Measurements from ENCODE around the gene VGLL4. TPM values are rescaled to one million over a fixed set of nuclear protein-coding genes. Genes with fewer than 3 reads are reported as not detected.
A peak's percentile ranks its signal among the peaks of the same experiment; 100 is the strongest.

The VGLL4 gene
- total RNA-seq, 1 experiment from 2014 or later = 42.1 TPM

- Histone ChIP-seq H2BK15ac (ENCODE audit: low read depth, low read length) (no peak overlapping the region), H2AFZ (ENCODE audit: low read length) (no peak overlapping the region), H3K4ac (ENCODE audit: low read depth, low read length) (no peak overlapping the region), H3K9me3 (ENCODE audit: control insufficient read depth, low read depth, low read length) (no peaks in the 10 kb centered on the region), H3K4me2 (ENCODE audit: insufficient read depth, insufficient read length, low read length) (no peak overlapping the region), H4K91ac (ENCODE audit: insufficient read length, low read depth, low read length) (no peak overlapping the region), H3K79me2 (ENCODE audit: insufficient read depth, low read length) (peaks cover 17% of the 10 kb centered on the region; the same call in 1 of the 2 replicates), H4K20me1 (ENCODE audit: control insufficient read depth, insufficient read depth, insufficient read length) (no peaks in the 10 kb centered on the region), H2BK5ac (ENCODE audit: insufficient read length, low read length) (no peak overlapping the region), H3K18ac (ENCODE audit: insufficient read length, low read depth, low read length) (no peak overlapping the region), H3K56ac (ENCODE audit: insufficient read length, low read depth, low read length) (no peak overlapping the region), H3K4me1 (ENCODE audit: insufficient read depth, low read length) (peaks cover 2% of the 10 kb centered on the region; the same call in 1 of the 2 replicates), H2BK120ac (ENCODE audit: low read depth, low read length, poor library complexity, severe bottlenecking) (no peak overlapping the region), H3K9ac (ENCODE audit: extremely low read depth, insufficient read length, low read length) (no peak overlapping the region), H4K8ac (replicated peaks; ENCODE audit: insufficient read length, low read depth, low read length) (no peak overlapping the region), H3K27ac (ENCODE audit: insufficient read length, low read depth, low read length) (no peak overlapping the region), H3T11ph (ENCODE audit: low read length) (no peak overlapping the region), H3K27me3 (ENCODE audit: insufficient read depth, low read length) (no peaks in the 10 kb centered on the region), H3K23ac (ENCODE audit: insufficient read length, low read depth, low read length) (no peak overlapping the region), H2BK12ac (ENCODE audit: insufficient read length, low read depth, low read length) (no peak overlapping the region), H2AK5ac (ENCODE audit: insufficient read length, low read length) (no peak overlapping the region), H3K14ac (ENCODE audit: insufficient read depth, low read length) (no peak overlapping the region), H3K79me1 (ENCODE audit: insufficient read depth, low read depth, low read length, poor library complexity, severe bottlenecking) (peaks cover 8% of the 10 kb centered on the region), H3K23me2 (ENCODE audit: insufficient read length, low read depth, low read length, poor library complexity, severe bottlenecking) (no peaks in the 10 kb centered on the region), H2BK20ac (ENCODE audit: low read depth, low read length, poor library complexity, severe bottlenecking) (no peak overlapping the region), H4K5ac (ENCODE audit: insufficient read length, low read depth, low read length) (no peak overlapping the region)
- peak overlapping the region in 2 of 3 experiments; percentile 24 to 50; a peak in 3 of 7 replicates for H3K27ac Mint-ChIP-seq
- H3K9me3 Mint-ChIP-seq = no peaks in the 10 kb centered on the region
- H3K27me3 Mint-ChIP-seq (ENCODE audit: low read depth) = no peaks in the 10 kb centered on the region
- H3K4me3 Mint-ChIP-seq = no peak overlapping the region; a peak in 1 of 5 replicates
- WGBS (ENCODE audit: extremely low coverage, insufficient read length, low lambda C conversion rate) = no CpG with 5 or more reads among the region's 11 CpGs
- peaks cover 67 to 70% of the 10 kb centered on the region in 2 experiments for H3K4me1 Mint-ChIP-seq
- no peak for TF ChIP-seq CTCF (conservative IDR thresholded peaks at IDR 0.05)
- no peaks in the 10 kb centered on the region; a peak in 1 of 7 replicates for H3K36me3 Mint-ChIP-seq (ENCODE audit: insufficient read depth in 1 of 3, low read depth in 3 of 3)
- no peak for DNase-seq
Measured at GRCh38 chr3:11619946-11620652, 23.6 kb downstream of the VGLL4 start.

All from H9 (cell line).